GM19193 (cell line): ENCODE measurements around the gene CAV2.

Experiments used
- POLR2A ChIP-seq: IDR thresholded peaks from 4 replicates; pipeline ENCODE4 v1.6.1; 2011; ENCODE audit not compliant: insufficient read depth, insufficient read length; ENCODE audit errors: extremely low read depth

CAV2 gene

GRCh38 chr7:116527521-116527920, 28.0 kb downstream of the CAV2 start:
- no peak for TF ChIP-seq POLR2A

GRCh38 chr7:116528008-116528789, 28.7 kb downstream of the CAV2 start:
- no peak for TF ChIP-seq POLR2A

GRCh38 chr7:116529250-116529649, 29.7 kb downstream of the CAV2 start:
- TF ChIP-seq POLR2A, result no peak

- no peak for TF ChIP-seq POLR2A
These were observed 30.7 kb downstream of the CAV2 start for GRCh38 chr7:116530107-116530820.

GRCh38 chr7:116532102-116532688, 32.7 kb downstream of the CAV2 start:
- TF ChIP-seq POLR2A, result no peak

- no peak for TF ChIP-seq POLR2A
These were observed 35.3 kb downstream of the CAV2 start for GRCh38 chr7:116534790-116535189.

GRCh38 chr7:116535416-116535815, 35.9 kb downstream of the CAV2 start:
- TF ChIP-seq POLR2A, result no peak

GRCh38 chr7:116538138-116538537, 38.6 kb downstream of the CAV2 start:
- no peak for TF ChIP-seq POLR2A

GRCh38 chr7:116539879-116540278, 40.3 kb downstream of the CAV2 start:
- no peak for TF ChIP-seq POLR2A

GRCh38 chr7:116540743-116541142, 41.2 kb downstream of the CAV2 start:
- no peak for TF ChIP-seq POLR2A

- TF ChIP-seq POLR2A, result no peak
These were observed 42.4 kb downstream of the CAV2 start for GRCh38 chr7:116541951-116542350.

GRCh38 chr7:116542618-116543017, 43.1 kb downstream of the CAV2 start:
- TF ChIP-seq POLR2A, result no peak

GRCh38 chr7:116543664-116544063, 44.1 kb downstream of the CAV2 start:
- no peak for TF ChIP-seq POLR2A

- TF ChIP-seq POLR2A, result no peak
These were observed 44.9 kb downstream of the CAV2 start for GRCh38 chr7:116544487-116544886.

GRCh38 chr7:116545411-116545993, 46.0 kb downstream of the CAV2 start:
- TF ChIP-seq POLR2A, result no peak
